Spleen (tissue), 11 donors: ENCODE results near the gene ENOX1. TPM values are rescaled to one million over a fixed set of nuclear protein-coding genes. Genes with fewer than 3 reads are reported as not detected.
A peak's percentile ranks its signal among the peaks of the same experiment; 100 is the strongest.

Experiments
- DNase-seq: peaks from one replicate; pipeline ENCODE4 v3.0.0-alpha.2; 2020
- H3K27ac ChIP-seq, 8 donors: fragments of 200-600 bp; sonication (generic) in 7 of 8; 1 replicate in 4 of 8; 2 replicates in 4 of 8; pipeline versions ENCODE4 v1.5.0 to v1.8.0; 2016 to 2021; ENCODE audit warnings: inconsistent platforms in 4 of 8, mild to moderate bottlenecking in 4 of 8, moderate library complexity in 1 of 8
- H3K27me3 ChIP-seq, 7 donors: fragments of 200-600 bp; sonication (generic) in 6 of 7; replicated peaks in 1 of 7; 1 replicate in 4 of 7; 2 replicates in 3 of 7; pipeline versions ENCODE4 v1.5.0 to v1.8.0; 2016 to 2021; ENCODE audit warnings: inconsistent platforms in 3 of 7, mild to moderate bottlenecking in 1 of 7
- H3K36me3 ChIP-seq, 6 donors: fragments of 200-600 bp; sonication (generic) in 5 of 6; 1 replicate in 4 of 6; 2 replicates in 2 of 6; pipeline versions ENCODE4 v1.5.0 to v1.8.0; 2016 to 2021; ENCODE audit warnings: inconsistent platforms in 2 of 6
- H3K4me1 ChIP-seq, 6 donors: fragments of 200-600 bp; sonication (generic) in 5 of 6; 1 replicate in 3 of 6; 2 replicates in 3 of 6; pipeline versions ENCODE4 v1.5.0 to v1.8.0; 2016 to 2021; ENCODE audit warnings: inconsistent platforms in 3 of 6
- H3K4me3 ChIP-seq, 8 donors: fragments of 200-600 bp; sonication (generic) in 7 of 8; 1 replicate in 4 of 8; 2 replicates in 4 of 8; pipeline versions ENCODE4 v1.5.0 to v1.8.0; 2016 to 2021; ENCODE audit warnings: inconsistent platforms in 4 of 8, mild to moderate bottlenecking in 4 of 8, moderate library complexity in 2 of 8
- H3K9me3 ChIP-seq, 8 donors: fragments of 200-600 bp; sonication (generic) in 7 of 8; 1 replicate in 4 of 8; 2 replicates in 4 of 8; pipeline versions ENCODE4 v1.5.0 to v1.8.0; 2016 to 2021; ENCODE audit warnings: inconsistent platforms in 4 of 8
- CTCF ChIP-seq, 11 experiments: fragments of 200-600 bp in 7 of 11; fragments of 450-650 bp in 4 of 11; sonication (generic) in 4 of 11; IDR thresholded peaks in 8 of 11; conservative IDR thresholded peaks in 3 of 11; 1 replicate in 7 of 11; 2 replicates in 4 of 11; pipeline versions ENCODE4 v1.4.0 to v1.8.0; 2016 to 2021; ENCODE audit warnings: antibody characterized with exemption in 11 of 11, inconsistent platforms in 4 of 11, mild to moderate bottlenecking in 1 of 11
- POLR2A ChIP-seq, 3 donors: fragments of 450-650 bp; IDR thresholded peaks; one replicate each; pipeline ENCODE4 v1.5.1; 2017; ENCODE audit warnings: antibody characterized with exemption in 3 of 3, mild to moderate bottlenecking in 1 of 3
- POLR2AphosphoS5 ChIP-seq, 3 donors: sonication (generic); formaldehyde crosslinking; IDR thresholded peaks; one replicate each; pipeline ENCODE4 v1.5.1; 2017; ENCODE audit warnings: antibody characterized with exemption in 3 of 3
- WGBS, 5 donors: extraction: QIAGEN DNeasy Blood & Tissue Kit in 3 of 5; methylation state at CpG; one replicate each; pipeline versions ENCODE4 v1.1.5 to v1.1.7; 2013 to 2018; 5-methylcytosine and 5-hydroxymethylcytosine counted together
- intact Hi-C: fragments of 100-400 bp; cut with DNase I; formaldehyde crosslinking; loops from one replicate; pipeline ENCODE4 v1.15.0; 2023; ENCODE audit warnings: low total_unique reads
- polyA plus RNA-seq, 3 donors: library from polyadenylated mRNA; stranded (reverse); fragments of 200-250 nt; gene quantifications; one replicate each; pipeline ENCODE4 v1.2.1, GENCODE V29; 2013
- total RNA-seq, 7 donors: library from RNA; depleted of rRNA in 3 of 7; stranded (reverse); fragments of >200 nt in 3 of 7; fragmentation: NEBNext Ultra II Directional in 4 of 7; extraction: Animal tissue kit (Norgen Biotek cat#: 25700) in 4 of 7; gene quantifications; one replicate each; pipeline versions ENCODE4 v1.1.0 to v1.2.1, GENCODE V29; 2016 to 2021
- donor health status: healthy with polysubstance abuse.
- donor health status: DM: no; HTN: no; CAD: no; lungs with moderate emphysema.
- donor health status: DM: no; HTN: no; CAD: no.
- donor health status: Bipolar disorder and iron deficiency.
- donor health status: healthy.
- donor health status: DM: no; HTN: no; CAD: no.
- donor health status: DM: yes; HTN: yes; CAD: no.

The ENOX1 gene
- total and polyA plus RNA-seq, 10 donors = 0.42 to 1.3 (median 0.54) TPM; not detected in 1

- 23 to 30% (median 25%) methylated on average over 3 of the region's 3 CpGs for WGBS, 5 donors
- Histone ChIP-seq H3K36me3 (no peaks in the 10 kb centered on the region), H3K4me1 (peaks cover 0 to 36% (median 3%) of the 10 kb centered on the region in 6 donors), H3K9me3 (no peaks in the 10 kb centered on the region), H3K4me3 (peak overlapping the region in 2 of 8 donors; percentile 20 to 40), H3K27ac (peak overlapping the region in 1 of 8 donors; percentile 7), H3K27me3 (no peaks in the 10 kb centered on the region)
- TF ChIP-seq POLR2AphosphoS5 (IDR thresholded peaks at IDR 0.05) (no peak), POLR2A (IDR thresholded peaks at IDR 0.05) (no peak), CTCF (IDR thresholded peaks at IDR 0.05 in 8 of 11, conservative IDR thresholded peaks at IDR 0.05 in 3 of 11) (no peak)
- no peak for DNase-seq
- intact Hi-C loops = no loop called here
These were observed 418.8 kb downstream of the ENOX1 start for GRCh38 chr13:43368003-43368402.

- Histone ChIP-seq H3K27me3 (no peaks in the 10 kb centered on the region), H3K36me3 (no peaks in the 10 kb centered on the region), H3K27ac (peak overlapping the region in 1 of 8 donors; percentile 15), H3K4me1 (peaks cover 0 to 28% (median 0%) of the 10 kb centered on the region in 6 donors), H3K4me3 (no peak overlapping the region), H3K9me3 (no peaks in the 10 kb centered on the region)
- WGBS, 5 donors = 62 to 81% (median 77%) methylated on average over 3 of the region's 3 CpGs
- TF ChIP-seq POLR2AphosphoS5 (IDR thresholded peaks at IDR 0.05) = no peak
- no peak for TF ChIP-seq CTCF (IDR thresholded peaks at IDR 0.05 in 8 of 11, conservative IDR thresholded peaks at IDR 0.05 in 3 of 11)
- TF ChIP-seq POLR2A (IDR thresholded peaks at IDR 0.05) = no peak
- no peak for DNase-seq
- intact Hi-C loops = no loop called here
These were observed 421.8 kb downstream of the ENOX1 start for GRCh38 chr13:43365039-43365344.

- intact Hi-C loops = no loop called here
- no peak for DNase-seq
- 36 to 57% (median 41%) methylated on average over 10 of the region's 10 CpGs for WGBS, 5 donors
- Histone ChIP-seq H3K27ac (peak overlapping the region in 3 of 8 donors; percentile 9 to 33 (median 15)), H3K27me3 (no peaks in the 10 kb centered on the region), H3K4me3 (peak overlapping the region in 2 of 8 donors; percentile 4 to 9), H3K36me3 (no peaks in the 10 kb centered on the region), H3K4me1 (peaks cover 0 to 28% (median 0%) of the 10 kb centered on the region in 6 donors), H3K9me3 (no peaks in the 10 kb centered on the region)
- TF ChIP-seq CTCF (IDR thresholded peaks at IDR 0.05 in 8 of 11, conservative IDR thresholded peaks at IDR 0.05 in 3 of 11) = no peak
- TF ChIP-seq POLR2A (IDR thresholded peaks at IDR 0.05) = no peak
- no peak for TF ChIP-seq POLR2AphosphoS5 (IDR thresholded peaks at IDR 0.05)
These were observed 422.3 kb downstream of the ENOX1 start for GRCh38 chr13:43364210-43365038.

GRCh38 chr13:43363156-43363953 is 423.4 kb downstream of the ENOX1 start:
- DNase-seq = no peak
- Histone ChIP-seq H3K27me3 (no peaks in the 10 kb centered on the region), H3K9me3 (no peaks in the 10 kb centered on the region), H3K4me3 (no peak overlapping the region), H3K4me1 (peaks cover 0 to 27% (median 0%) of the 10 kb centered on the region in 6 donors), H3K36me3 (no peaks in the 10 kb centered on the region), H3K27ac (peak overlapping the region in 1 of 8 donors; percentile 9)
- TF ChIP-seq POLR2AphosphoS5 (IDR thresholded peaks at IDR 0.05) (no peak), POLR2A (IDR thresholded peaks at IDR 0.05) (no peak), CTCF (IDR thresholded peaks at IDR 0.05 in 8 of 11, conservative IDR thresholded peaks at IDR 0.05 in 3 of 11) (no peak)
- WGBS, 5 donors = 69 to 80% (median 74%) methylated on average over 5 of the region's 5 CpGs
- intact Hi-C loops = no loop called here
